CD4-positive, alpha-beta T cell treated with Interferon alpha-2 for 1 hour (primary cell): ENCODE data around the gene AP4S1.
A peak's percentile ranks its signal among the peaks of the same experiment; 100 is the strongest.
"Not testable (repeated sequence)": the region's sequence is repeated elsewhere in the genome, so short reads cannot be mapped to it uniquely, and the experiment has no call there.

Experiments used
- DNase-seq, 2 donors: peaks; one replicate each; pipeline ENCODE4 v3.0.0-alpha.2; 2020 to 2022

The AP4S1 gene

DNA sequence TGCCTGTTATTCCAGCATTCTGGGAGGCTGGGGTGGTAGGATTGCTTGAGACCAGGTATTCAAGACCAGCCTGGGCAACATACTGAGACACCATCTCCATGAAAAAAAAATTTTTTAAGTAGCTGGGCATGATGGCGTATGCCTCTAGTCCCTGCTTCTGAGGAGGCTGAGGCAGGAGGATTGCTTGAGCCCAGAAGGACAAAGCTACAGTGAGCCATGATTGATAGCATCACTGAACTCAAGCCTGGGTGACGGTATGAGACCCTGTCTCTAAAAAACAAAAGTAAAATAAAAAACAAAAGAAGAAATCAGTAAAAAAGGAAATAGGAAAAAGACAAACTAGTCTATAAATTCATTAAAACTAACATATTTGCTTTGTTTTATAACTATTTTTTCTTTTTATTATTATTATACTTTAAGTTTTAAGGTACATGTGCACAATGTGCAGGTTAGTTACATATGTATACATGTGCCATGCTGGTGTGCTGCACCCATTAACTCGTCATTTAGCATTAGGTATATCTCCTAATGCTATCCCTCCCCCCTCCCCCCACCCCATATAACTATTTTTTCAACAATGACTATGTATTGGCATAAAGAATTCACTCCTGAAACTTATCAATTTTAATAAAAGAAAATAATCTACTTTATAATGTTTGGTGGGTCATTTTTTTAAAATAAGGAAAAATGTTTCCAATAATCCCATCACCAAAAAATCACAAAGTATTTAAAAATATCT, 15.4 kb upstream of the AP4S1 start:
- no peak for DNase-seq

DNA sequence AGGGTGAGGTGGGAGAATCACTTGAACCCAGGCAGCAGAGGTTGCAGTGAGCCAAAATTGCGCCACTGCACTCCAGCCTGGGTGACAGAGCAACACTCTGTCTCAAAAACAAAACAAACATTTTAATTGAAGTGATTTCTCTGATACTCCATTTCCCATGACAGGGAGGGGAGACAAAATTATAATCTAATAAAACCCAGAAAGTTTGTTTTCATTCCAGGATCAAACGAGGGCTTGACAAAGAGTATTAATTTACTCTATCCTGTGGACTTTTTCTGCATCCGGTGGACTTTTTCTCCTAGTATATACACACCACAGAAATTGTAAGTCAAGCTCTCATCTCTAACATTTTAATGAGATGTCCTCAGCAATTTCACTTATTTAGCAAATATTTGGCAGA, 14.5 kb upstream of the AP4S1 start:
- DNase-seq: no peak

DNA sequence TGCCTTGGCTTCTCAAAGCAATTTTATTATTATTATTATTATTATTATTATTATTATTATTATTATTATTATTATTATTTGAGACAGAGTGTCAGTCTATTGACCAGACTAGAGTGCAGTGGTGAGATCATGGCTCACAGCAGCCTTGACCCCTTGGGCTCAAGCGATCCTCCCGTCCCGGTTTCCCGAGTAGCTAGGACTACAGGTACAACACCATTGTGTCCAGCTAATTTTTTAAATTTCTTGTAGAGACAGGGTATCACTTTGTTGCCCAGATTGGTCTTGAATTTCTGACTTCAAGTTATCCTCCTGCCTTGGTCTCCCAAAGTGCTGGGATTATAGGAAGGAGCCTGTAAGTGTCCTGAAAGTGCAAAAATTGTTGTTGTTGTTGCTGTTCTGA, 11.6 kb upstream of the AP4S1 start:
- no peak for DNase-seq

DNA sequence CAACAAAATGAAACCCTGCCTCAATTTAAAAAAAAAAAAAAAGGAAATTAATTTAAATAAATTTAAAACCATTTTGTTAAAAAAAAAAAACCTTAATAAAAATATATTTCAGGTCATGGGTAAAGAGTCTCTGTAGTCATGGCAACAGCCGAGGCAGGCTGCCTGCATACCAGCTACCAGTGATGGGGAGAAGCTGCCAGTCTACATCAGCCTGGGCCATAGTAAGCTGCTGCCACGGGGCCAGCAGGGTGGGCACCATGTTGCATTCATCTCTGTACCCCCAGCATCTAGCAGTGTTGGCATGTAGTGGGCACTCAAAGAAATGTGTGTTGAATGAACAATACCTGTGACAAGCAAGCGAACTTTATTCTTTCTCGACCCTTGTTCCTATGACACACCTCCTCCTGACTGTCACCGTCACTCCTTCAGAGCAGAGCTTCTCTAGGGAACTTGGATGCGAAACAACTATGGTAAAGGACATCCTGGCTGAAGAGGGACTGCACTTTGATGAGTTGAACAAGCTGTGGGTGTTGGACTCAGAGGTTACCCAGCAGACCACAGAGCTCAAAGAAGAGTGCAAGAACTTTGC, 7.3 kb upstream of the AP4S1 start:
- DNase-seq: no peak

DNA sequence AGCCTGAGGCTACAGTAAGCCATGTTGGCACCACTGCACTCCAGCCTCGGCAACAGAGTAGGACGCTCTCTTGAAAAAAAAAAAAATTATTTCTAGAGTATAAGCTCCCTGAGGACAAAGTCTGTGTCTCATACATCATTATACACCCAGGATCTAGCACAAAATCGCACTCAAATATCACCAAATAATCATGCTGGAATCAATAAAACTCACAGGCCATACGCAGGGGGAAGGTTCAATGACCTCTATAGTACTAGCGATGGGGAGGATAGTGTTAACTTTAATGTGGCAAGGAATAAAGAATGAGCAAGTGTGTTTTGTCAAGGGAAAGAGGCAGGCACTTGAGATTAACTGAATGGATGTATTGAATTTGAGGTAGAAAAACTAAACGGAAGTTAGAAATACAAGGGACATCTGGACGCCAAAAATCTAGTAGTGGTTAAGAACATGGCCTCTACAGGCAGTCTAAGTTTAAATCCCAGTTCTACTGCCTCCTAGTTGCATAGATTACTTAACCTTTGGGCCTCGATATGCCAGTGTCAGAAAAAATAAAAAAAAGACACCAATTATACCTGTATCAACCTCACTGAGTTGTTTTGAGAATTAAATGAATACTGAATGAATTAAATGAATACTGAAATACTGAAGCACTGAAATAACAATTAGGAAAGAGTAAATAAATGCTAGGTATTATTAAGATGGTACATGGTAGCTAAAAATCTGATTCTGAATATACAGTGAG, 4.4 kb upstream of the AP4S1 start:
- DNase-seq: no peak

DNA sequence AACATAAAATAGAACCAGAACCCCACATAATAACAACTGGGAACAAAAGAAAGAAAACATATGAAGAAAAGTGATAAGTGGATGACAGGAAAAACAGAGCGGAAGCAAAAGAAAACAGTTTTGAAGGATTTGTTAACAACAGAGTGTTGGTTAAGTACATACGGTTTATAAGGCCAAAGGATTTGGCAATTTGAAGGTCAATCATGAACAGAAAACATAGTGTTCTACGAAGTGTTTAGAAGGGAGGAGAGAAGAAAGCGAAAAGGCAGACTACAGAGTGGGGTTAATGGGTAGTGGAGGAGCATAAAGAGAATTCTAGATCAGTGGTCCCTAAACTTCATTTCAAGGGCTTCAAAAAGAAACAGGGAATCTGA, 3.9 kb upstream of the AP4S1 start:
- no peak for DNase-seq

DNA sequence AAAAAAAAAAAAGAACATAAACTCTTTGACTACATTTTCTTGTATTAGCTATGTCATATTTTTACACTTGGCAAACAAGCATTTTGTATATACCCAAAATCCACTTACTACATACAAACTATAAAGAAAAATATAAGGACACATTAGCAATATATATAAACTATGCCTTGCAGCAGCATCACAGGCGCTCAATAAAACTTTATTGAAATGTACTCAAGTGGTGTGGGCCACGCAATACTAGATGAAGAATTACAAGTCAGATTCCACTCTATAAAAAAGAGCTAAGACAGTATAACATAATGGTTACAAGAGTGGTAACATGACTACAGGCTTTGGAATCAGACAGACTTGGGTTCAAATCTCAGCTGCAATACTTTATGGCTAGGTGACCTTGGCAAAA, 3.1 kb upstream of the AP4S1 start:
- DNase-seq: no peak

DNA sequence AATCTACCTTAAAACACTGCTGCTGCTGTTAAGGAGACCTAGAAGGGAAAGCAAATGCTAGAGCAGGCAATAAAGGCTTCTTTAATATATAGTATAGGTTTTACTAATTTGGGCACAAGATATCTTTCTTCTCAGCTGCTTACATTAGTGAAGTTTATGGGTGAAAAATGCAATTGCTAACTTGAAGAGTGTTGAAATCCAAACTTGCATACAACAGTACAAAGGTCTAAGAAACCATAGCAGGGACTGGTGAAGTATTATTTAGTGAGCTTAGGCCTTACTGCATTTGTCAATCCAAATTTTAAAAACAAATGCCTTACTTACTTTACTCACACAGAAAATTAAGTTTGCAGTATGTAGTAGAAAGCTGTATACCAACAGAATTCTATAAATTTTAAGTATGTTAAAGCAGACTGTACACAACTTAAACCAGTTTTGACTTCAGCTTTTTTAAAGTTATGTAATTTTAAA, 1.4 kb upstream of the AP4S1 start:
- DNase-seq: peak in 1 of 2 donors; percentile 6

DNA sequence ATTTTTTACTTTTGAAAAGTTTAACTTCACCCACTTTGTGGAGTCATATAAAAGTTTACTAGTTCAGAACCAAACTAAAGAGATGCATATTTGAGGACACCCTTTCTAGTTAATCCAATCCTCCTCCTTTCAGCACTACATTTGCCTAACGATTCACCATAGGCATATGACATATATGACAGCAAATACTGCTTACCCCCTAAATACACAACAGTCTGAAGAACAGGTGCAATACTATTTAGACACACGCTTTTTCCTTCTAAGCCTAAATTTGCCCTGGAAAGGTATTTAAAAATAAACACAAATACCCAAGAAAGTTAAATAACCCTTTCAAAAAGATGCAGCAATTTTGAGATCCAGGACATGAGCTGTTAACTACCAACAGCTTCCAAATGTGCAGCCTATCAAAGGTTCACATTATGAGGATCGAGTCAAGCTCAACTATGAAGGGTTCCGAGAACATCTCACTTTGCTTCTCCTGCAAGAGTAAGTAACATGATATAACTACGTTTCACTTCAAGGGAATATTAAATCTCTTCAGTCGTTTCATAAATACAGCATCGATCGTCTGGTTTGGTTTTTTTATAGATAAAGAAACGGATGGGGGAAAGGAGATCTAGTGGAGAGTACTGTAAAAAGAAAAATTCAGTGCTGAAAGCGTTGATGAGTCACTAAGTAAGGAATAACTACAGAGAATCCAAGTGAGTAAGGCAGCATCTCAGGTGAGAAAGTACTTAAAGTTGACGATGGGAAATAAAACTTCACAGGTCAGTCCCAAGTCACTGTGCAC, 677 bp upstream of the AP4S1 start:
- DNase-seq: peak in 1 of 2 donors; percentile 3

DNA sequence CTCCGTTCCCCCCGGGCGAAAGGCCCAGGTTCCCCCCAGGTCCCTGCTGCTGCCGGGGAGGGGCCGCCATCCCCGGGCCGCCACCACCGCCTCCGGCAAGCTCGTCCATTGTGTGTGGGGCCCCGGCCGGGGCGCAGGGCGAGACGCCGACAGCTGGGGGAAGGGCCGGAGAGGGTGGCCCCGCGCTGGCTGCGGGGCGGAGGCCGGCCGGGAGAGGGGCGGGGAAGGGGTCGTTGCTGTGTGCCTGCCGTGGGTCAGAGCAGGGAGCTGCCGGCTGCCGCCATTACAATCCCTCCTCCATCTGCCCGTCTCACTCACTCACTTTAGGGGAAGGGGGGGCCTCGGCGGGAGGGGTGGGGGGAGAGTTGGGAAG, 614 bp downstream of the AP4S1 start, which contains the start of gene STRN3:
TSS of gene STRN3 (minus strand) at position 303 of the 373 bp plus-strand sequence. CDS start at position 109, 194 bp downstream.
- DNase-seq: no peak

DNA sequence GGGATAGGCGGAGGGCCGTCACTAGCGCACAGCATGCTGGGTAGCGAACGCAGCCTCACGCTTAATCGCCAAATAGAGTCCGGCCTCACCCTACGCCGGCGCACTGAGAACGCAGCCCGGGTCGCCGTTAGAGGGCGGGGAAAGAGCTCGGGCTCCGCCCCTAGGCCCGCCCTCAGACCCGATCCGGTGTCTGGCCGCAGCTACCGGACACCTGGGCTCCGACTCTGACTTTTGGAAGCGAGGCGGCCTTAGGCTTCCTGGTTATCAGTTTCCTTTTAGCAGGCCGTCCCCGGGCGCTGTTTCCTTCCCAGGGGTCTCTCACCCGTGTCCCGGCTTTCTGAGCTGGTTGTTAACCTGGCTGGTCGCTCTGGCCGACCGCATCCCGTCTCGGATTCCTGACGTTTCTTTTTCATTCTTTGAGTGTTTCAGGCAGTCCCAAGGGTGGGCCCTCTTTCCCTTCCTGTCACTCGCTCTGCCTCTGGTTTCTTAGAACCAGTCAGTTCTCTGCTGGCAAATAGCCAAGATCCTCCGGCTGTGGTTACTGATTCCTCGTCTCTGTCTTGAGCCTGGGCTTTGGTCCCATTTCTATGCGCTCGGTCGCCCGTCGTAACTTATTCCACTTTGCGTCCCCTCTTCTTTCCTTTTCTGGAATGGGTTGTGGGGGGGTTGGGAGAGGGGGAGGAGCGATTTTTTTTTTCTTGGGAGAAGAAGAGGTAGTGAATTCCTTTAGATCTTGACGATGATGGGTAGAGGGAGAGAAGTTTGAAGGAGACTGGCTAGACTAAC, 1.2 kb downstream of the AP4S1 start:
- DNase-seq: peak; percentile 93 to 94

DNA sequence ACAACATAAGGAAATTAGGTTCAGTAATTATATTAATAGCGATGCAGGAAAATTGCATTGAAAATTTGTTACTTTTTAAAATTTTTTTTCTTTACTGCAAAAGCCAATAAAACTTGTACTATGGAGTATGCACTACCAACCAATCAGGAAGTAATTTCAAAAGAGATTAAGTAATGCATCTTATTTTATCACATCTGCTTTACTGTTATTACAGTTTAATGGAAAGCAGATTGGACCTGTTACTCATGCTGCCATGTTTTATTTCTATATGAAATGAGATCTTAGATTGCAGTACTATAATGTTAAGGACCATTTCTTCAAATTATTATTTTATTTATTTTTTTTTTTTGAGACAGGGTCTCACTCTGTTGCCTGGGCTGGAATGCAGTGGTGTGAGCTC, 2.4 kb downstream of the AP4S1 start:
- no peak for DNase-seq

DNA sequence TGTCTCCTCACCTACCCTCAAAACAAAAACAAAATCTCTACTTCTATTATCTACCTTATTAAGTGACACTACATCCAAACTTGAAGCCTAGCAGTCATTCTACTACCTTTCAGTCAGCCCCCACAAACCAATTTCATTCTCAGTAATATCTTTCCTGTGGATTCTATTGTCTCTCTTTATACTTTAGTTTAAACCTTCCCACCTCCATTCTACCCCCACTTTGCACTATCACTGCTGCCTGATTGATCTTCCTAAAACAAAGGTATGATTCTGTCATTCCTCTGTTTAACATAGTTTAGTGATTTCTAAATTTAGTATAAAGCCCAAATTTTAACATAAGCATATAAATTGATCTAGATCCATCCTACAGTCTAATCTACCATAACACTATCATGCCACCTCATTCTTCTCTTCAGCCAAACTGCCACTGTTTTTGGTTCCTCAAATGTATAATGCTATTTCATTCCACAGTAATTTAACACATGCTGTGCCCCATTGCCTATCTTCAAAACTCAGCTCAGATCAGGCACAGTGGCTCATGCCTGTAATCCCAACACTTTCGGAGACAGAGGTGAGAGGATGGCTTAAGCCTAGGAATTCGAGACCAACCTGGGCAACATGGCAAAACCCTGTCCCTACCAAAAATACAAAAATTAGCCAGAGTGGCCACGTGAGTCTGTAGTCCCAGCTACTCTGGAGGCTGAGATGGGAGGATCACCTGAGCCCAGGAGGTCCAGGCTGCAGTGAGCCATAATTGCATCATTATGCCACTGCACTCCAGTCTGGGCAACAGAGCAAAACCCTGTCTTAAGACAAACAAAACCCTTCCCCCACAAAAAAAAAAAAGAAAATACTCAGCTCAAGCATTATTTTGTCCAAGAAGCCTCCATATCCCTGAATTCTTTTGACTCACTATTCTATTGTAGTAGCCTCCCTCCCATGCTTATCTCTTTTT, 3.8 kb downstream of the AP4S1 start:
- DNase-seq: no peak

DNA sequence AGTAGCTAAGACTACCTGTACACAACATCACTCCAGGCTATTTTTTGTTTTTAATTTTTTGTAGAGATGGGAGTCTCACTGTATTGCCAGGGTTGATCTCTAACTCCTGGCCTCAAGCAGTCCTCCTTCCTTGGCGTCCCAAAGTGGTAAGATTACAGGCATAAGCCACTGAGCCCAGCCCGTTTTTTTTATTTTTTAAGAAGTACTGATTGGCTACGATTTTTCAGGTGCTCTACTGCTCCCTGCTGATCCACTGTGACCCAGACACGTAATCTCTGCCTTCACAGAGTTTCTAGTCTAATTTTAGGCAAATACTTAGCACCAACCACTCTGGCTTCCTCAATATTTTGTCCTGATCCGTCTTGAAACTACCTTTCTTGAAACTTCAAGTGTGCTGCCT, 5.0 kb downstream of the AP4S1 start:
- no peak for DNase-seq

DNA sequence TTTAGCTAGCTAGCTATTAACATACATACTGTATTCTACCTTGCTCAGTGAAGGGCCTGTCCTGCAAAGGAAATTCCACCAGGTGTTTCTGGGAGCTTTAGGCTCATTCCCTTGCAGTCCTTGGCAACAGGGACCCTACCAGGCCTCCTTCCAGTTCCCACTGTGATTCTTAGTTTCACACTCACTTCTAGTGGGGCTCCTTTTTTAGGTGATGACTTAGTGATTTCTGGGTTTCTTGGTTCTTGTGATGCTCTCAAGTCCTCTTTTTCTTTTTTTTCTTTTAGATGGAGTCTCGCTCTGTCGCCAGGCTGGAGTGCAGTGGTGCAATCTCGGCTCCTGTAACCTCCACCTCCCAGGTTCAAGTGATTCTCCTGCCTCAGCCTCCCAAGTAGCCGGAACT, 11.1 kb downstream of the AP4S1 start:
- DNase-seq: no peak

DNA sequence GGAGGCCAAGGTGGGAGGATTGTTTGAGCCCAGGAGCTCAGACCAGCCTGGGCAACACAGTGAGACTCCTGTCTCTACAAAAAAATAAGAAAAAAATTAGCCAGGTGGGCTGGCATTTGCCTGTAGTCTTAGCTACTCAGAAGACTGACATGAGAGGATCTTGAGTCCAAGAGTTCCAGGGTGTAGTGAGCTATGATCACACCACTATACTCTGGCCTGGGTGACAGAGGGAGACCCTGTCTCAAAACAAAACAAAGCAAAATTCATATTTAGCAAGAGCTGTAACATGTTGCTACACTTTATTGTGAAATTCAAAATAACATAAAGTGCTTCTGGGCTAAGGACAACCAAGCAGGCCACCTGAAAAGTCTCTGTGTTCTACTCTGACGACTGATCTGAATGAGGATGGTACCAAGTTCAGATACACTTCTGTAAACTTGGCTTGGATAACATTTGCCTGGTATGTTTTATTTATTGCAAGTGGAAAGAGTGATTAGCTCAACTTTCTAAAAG, 12.3 kb downstream of the AP4S1 start:
- DNase-seq: no peak

DNA sequence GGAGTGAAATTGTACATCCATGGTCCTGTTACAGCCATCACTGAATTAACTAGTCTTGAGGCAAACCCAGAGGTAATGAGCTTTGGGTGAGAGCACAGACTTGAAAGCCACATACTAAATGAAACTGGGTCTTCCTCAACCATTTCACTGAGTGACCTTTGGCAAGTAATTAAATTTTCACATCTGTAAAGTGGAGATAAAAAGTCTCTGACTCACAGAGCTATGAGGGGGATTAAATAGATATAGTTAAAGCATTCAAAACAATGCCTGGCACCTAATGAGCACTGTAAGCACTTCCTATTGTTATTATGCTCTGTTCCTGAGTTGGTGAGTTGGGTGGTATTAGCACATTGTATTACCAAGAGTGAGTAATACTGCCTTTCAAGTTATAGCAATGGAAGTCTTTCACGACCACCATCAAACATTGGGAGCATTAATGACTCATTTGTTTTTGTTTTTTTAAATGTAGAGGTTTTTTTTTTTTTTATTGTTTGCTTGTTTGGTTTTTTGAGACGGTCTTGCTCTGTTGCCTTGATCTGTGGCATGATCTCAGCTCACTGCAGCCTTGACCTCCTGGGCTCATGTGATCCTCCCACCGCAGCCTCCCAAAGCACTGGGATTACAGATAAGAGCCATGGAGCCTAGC, 13.2 kb downstream of the AP4S1 start:
- no peak for DNase-seq

DNA sequence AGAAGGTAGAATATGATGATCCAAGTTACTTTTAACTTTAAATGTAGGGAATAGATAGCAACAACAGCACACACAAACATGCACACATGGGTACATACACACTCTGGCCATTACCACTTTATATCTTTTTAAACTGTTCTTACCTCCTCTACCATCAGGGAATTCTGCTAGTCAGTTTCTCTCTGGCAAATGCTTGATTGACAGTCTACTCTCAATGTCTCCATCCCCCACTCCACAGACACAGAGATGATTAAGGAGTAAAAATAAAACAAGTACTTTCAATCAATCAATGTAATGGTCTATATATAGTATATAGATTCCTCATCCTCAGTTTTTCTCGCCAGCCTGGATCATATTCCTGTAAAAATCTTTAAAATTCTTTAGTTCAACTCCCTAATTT, 16.9 kb downstream of the AP4S1 start:
- no peak for DNase-seq

DNA sequence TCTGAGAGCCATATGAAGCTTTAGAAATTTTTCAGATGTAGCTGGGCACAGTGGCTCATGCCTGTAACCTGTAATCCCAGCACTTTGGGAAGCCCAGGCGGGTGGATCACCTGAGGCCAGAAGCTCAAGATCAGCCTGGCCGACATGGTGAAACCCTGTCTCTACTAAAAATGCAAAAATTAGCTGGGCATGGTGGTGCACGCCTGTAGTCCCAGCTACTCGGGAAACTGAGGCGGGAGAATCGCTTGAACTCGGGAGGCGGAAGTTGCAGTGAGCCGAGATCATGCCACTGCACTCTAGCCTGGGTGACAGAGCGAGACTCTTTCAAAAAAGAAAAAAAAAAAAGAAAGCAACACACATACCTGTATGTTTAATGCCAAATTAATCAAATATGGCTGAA, 17.4 kb downstream of the AP4S1 start:
- DNase-seq: not testable (repeated sequence)

DNA sequence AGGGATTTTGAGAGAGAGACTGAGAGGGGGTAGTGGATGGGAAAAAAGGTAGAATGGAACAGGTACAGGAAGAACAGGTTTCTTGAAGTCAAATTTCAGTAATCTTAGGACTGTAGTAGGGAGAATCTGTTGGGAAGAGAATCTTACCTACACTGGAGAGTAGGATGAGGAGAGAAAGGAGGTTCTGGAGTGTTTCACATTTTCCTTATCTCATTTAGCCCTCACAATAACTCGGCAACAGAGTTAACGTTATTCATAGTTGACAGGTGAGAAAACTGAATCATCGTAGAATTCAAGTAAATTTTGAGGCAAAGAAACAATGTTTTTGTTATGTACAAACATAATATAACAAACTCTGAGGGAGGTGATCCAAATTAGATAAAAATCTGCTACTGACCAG, 17.9 kb downstream of the AP4S1 start:
- no peak for DNase-seq
